Measurements from ENCODE around the gene GKN1.

Gene GKN1

DNA sequence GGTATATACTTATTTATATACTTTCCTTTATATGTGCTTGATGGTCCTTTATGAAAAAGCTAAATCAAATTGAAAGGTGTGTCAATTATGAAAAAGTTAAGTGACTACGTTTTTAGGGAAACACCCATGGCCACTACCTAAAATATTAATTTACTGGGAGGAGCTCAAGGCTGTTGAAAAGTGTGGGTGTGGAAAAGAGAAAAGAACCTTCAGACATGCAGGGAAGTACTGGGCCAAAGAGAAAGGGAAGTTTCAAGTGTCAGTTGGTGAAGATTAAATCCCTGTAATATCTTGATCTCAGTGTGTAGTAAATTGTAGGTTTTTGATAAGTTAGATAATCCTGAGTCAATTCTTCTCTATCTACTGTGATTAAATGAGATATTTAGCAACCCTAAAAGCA lies 6.2 kb upstream of the GKN1 start:
- no peak overlapping the region for H2AK5ac ChIP-seq (ENCODE audit: low read length)
- no peak overlapping the region for H2BK15ac ChIP-seq (replicated peaks; ENCODE audit: low read depth)
- no peaks in the 10 kb centered on the region for H3K79me1 ChIP-seq (ENCODE audit: low read length)
- H3K4me3 ChIP-seq (ENCODE audit: low read length): no peak overlapping the region
- no peaks in the 10 kb centered on the region for H3K27me3 ChIP-seq (ENCODE audit: insufficient read depth, low read length, poor library complexity)
- no peak overlapping the region for H2BK5ac ChIP-seq (ENCODE audit: low read length)
- no peak overlapping the region for H3K9ac ChIP-seq (ENCODE audit: low read length)
- WGBS (ENCODE audit: extremely low coverage, insufficient coverage, low lambda C conversion rate): no CpG with 5 or more reads among the region's 1 CpG
- no peak overlapping the region for H3K4me2 ChIP-seq (ENCODE audit: low read length)
- no peak overlapping the region for H3K18ac ChIP-seq (ENCODE audit: low read length)
- DNase-seq: no peak
- H3K27ac ChIP-seq (ENCODE audit: low read depth, low read length): no peak overlapping the region
- H3K4me1 ChIP-seq (ENCODE audit: control insufficient read depth, low read depth, low read length): no peaks in the 10 kb centered on the region
- no peak overlapping the region for H4K5ac ChIP-seq (ENCODE audit: low read length)
- no peaks in the 10 kb centered on the region for H3K36me3 ChIP-seq (ENCODE audit: control insufficient read depth, insufficient read depth, low read length)
- no peaks in the 10 kb centered on the region for H3K79me2 ChIP-seq (ENCODE audit: control insufficient read depth, insufficient read depth, low read length)
- no peak overlapping the region for H3K56ac ChIP-seq (ENCODE audit: low read length)
- no peak overlapping the region for H4K8ac ChIP-seq (ENCODE audit: low read depth, low read length)
- H2BK120ac ChIP-seq (ENCODE audit: low read depth, low read length): no peak overlapping the region
- H3K4ac ChIP-seq (ENCODE audit: low read depth, low read length): no peak overlapping the region
- no peak overlapping the region for H3K23ac ChIP-seq (ENCODE audit: low read length)

DNA sequence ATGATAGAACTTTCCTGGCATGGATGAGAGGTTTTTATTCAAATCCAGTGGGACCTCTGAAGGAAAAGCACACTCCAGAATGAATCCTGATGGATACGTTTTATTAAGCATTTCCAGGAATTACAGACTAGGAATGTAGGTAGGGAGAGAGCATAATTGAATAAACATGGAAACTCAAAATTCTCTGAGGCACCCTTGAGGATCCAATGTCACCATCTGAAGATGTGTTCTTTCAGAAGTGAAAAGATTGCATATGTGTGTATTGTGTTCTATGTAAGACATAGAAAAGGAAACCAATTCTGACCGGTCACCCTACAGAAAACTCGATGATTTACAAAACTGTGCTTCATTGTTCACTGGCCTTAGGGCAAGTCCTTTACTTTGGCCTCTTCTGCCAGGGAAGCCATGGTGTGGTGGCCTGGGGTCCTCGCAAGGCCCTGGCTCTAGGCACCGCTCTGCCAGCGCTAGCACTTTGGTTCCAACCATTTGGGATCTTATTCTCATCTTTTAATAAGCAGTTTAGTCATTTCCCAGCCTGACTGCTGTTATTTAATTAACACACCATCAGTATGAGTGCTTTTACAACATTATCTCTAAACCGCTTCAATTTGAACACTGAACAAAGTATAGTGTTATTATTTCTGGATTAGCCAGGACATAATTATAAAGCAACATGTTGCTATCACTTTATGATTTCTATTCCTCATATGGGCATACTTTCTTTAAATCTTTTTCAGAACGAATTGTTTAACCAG lies 4.5 kb upstream of the GKN1 start:
- no peak overlapping the region for H4K8ac ChIP-seq (ENCODE audit: low read depth, low read length)
- H3K79me2 ChIP-seq (ENCODE audit: control insufficient read depth, insufficient read depth, low read length): no peaks in the 10 kb centered on the region
- no peaks in the 10 kb centered on the region for H3K79me1 ChIP-seq (ENCODE audit: low read length)
- H2BK5ac ChIP-seq (ENCODE audit: low read length): no peak overlapping the region
- WGBS (ENCODE audit: extremely low coverage, insufficient coverage, low lambda C conversion rate): no CpG with 5 or more reads among the region's 8 CpGs
- H3K27me3 ChIP-seq (ENCODE audit: insufficient read depth, low read length, poor library complexity): no peaks in the 10 kb centered on the region
- no peak overlapping the region for H3K56ac ChIP-seq (ENCODE audit: low read length)
- no peak overlapping the region for H3K4me3 ChIP-seq (ENCODE audit: low read length)
- H2AK5ac ChIP-seq (ENCODE audit: low read length): no peak overlapping the region
- H2BK15ac ChIP-seq (replicated peaks; ENCODE audit: low read depth): no peak overlapping the region
- H3K18ac ChIP-seq (ENCODE audit: low read length): no peak overlapping the region
- DNase-seq: no peak
- H3K36me3 ChIP-seq (ENCODE audit: control insufficient read depth, insufficient read depth, low read length): no peaks in the 10 kb centered on the region
- H3K4me1 ChIP-seq (ENCODE audit: control insufficient read depth, low read depth, low read length): no peaks in the 10 kb centered on the region
- no peak overlapping the region for H3K23ac ChIP-seq (ENCODE audit: low read length)
- H2BK120ac ChIP-seq (ENCODE audit: low read depth, low read length): no peak overlapping the region
- no peak overlapping the region for H3K4me2 ChIP-seq (ENCODE audit: low read length)
- no peak overlapping the region for H4K5ac ChIP-seq (ENCODE audit: low read length)
- H3K9ac ChIP-seq (ENCODE audit: low read length): no peak overlapping the region
- H3K4ac ChIP-seq (ENCODE audit: low read depth, low read length): no peak overlapping the region
- no peak overlapping the region for H3K27ac ChIP-seq (ENCODE audit: low read depth, low read length)

GRCh38 chr2:68970566-68971265 lies 3.7 kb upstream of the GKN1 start:
- no CpG with 5 or more reads among the region's 8 CpGs for WGBS (ENCODE audit: extremely low coverage, insufficient coverage, low lambda C conversion rate)
- Histone ChIP-seq H3K23ac (ENCODE audit: low read length) (no peak overlapping the region), H3K4me3 (ENCODE audit: low read length) (no peak overlapping the region), H4K5ac (ENCODE audit: low read length) (no peak overlapping the region), H2BK5ac (ENCODE audit: low read length) (no peak overlapping the region), H3K4me1 (ENCODE audit: control insufficient read depth, low read depth, low read length) (no peaks in the 10 kb centered on the region), H3K79me2 (ENCODE audit: control insufficient read depth, insufficient read depth, low read length) (no peaks in the 10 kb centered on the region), H4K8ac (ENCODE audit: low read depth, low read length) (no peak overlapping the region), H2BK15ac (replicated peaks; ENCODE audit: low read depth) (peak overlapping the region; percentile 12), H3K9ac (ENCODE audit: low read length) (no peak overlapping the region), H3K4me2 (ENCODE audit: low read length) (no peak overlapping the region), H3K36me3 (ENCODE audit: control insufficient read depth, insufficient read depth, low read length) (no peaks in the 10 kb centered on the region), H3K27me3 (ENCODE audit: insufficient read depth, low read length, poor library complexity) (no peaks in the 10 kb centered on the region), H2AK5ac (ENCODE audit: low read length) (no peak overlapping the region), H3K4ac (ENCODE audit: low read depth, low read length) (no peak overlapping the region), H3K79me1 (ENCODE audit: low read length) (no peaks in the 10 kb centered on the region), H3K27ac (ENCODE audit: low read depth, low read length) (no peak overlapping the region), H3K18ac (ENCODE audit: low read length) (no peak overlapping the region), H3K56ac (ENCODE audit: low read length) (no peak overlapping the region), H2BK120ac (ENCODE audit: low read depth, low read length) (no peak overlapping the region)
- DNase-seq: no peak

- Histone ChIP-seq H3K9ac (ENCODE audit: low read length) (no peak overlapping the region), H3K56ac (ENCODE audit: low read length) (no peak overlapping the region), H2BK5ac (ENCODE audit: low read length) (no peak overlapping the region), H3K4me1 (ENCODE audit: control insufficient read depth, low read depth, low read length) (no peaks in the 10 kb centered on the region), H2BK120ac (ENCODE audit: low read depth, low read length) (no peak overlapping the region), H3K23ac (ENCODE audit: low read length) (no peak overlapping the region), H2AK5ac (ENCODE audit: low read length) (no peak overlapping the region), H3K79me1 (ENCODE audit: low read length) (no peaks in the 10 kb centered on the region), H3K4ac (ENCODE audit: low read depth, low read length) (no peak overlapping the region), H3K18ac (ENCODE audit: low read length) (no peak overlapping the region), H3K4me3 (ENCODE audit: low read length) (no peak overlapping the region), H3K79me2 (ENCODE audit: control insufficient read depth, insufficient read depth, low read length) (no peaks in the 10 kb centered on the region), H4K5ac (ENCODE audit: low read length) (no peak overlapping the region), H3K36me3 (ENCODE audit: control insufficient read depth, insufficient read depth, low read length) (no peaks in the 10 kb centered on the region), H3K27ac (ENCODE audit: low read depth, low read length) (no peak overlapping the region), H2BK15ac (replicated peaks; ENCODE audit: low read depth) (no peak overlapping the region), H3K4me2 (ENCODE audit: low read length) (no peak overlapping the region), H4K8ac (ENCODE audit: low read depth, low read length) (no peak overlapping the region), H3K27me3 (ENCODE audit: insufficient read depth, low read length, poor library complexity) (no peaks in the 10 kb centered on the region)
- no CpG with 5 or more reads among the region's 5 CpGs for WGBS (ENCODE audit: extremely low coverage, insufficient coverage, low lambda C conversion rate)
- peak; percentile 58 for DNase-seq
Observed at GRCh38 chr2:68971591-68972231, 2.7 kb upstream of the GKN1 start.

GRCh38 chr2:68974946-68975665 lies 670 bp downstream of the GKN1 start:
- no CpG with 5 or more reads among the region's 9 CpGs for WGBS (ENCODE audit: extremely low coverage, insufficient coverage, low lambda C conversion rate)
- Histone ChIP-seq H4K5ac (ENCODE audit: low read length) (no peak overlapping the region), H3K4me2 (ENCODE audit: low read length) (no peak overlapping the region), H3K4ac (ENCODE audit: low read depth, low read length) (no peak overlapping the region), H4K8ac (ENCODE audit: low read depth, low read length) (no peak overlapping the region), H3K9ac (ENCODE audit: low read length) (no peak overlapping the region), H3K79me1 (ENCODE audit: low read length) (no peaks in the 10 kb centered on the region), H3K23ac (ENCODE audit: low read length) (no peak overlapping the region), H3K4me3 (ENCODE audit: low read length) (no peak overlapping the region), H2BK120ac (ENCODE audit: low read depth, low read length) (no peak overlapping the region), H3K36me3 (ENCODE audit: control insufficient read depth, insufficient read depth, low read length) (no peaks in the 10 kb centered on the region), H3K27me3 (ENCODE audit: insufficient read depth, low read length, poor library complexity) (no peaks in the 10 kb centered on the region), H2BK5ac (ENCODE audit: low read length) (no peak overlapping the region), H3K18ac (ENCODE audit: low read length) (no peak overlapping the region), H2BK15ac (replicated peaks; ENCODE audit: low read depth) (no peak overlapping the region), H3K4me1 (ENCODE audit: control insufficient read depth, low read depth, low read length) (no peaks in the 10 kb centered on the region), H3K56ac (ENCODE audit: low read length) (no peak overlapping the region), H3K79me2 (ENCODE audit: control insufficient read depth, insufficient read depth, low read length) (no peaks in the 10 kb centered on the region), H2AK5ac (ENCODE audit: low read length) (no peak overlapping the region), H3K27ac (ENCODE audit: low read depth, low read length) (no peak overlapping the region)
- DNase-seq: no peak

Measured in mesendoderm (in vitro differentiated cells).